RWPE2 (cell line): Measurements from ENCODE around the gene PARVG.

ENCODE experiments used
- ATAC-seq: fragments of 200-7000 bp; cut with Tn5 transposase; 3 replicates; pipeline ENCODE4 v1.9.1; 2021; ENCODE audit warnings: low read depth
- DNase-seq: peaks from one replicate; pipeline ENCODE4 v3.0.0-alpha.2; 2020; ENCODE audit warnings: low spot score
- H3K27ac ChIP-seq: fragments of 450-650 bp; 2 replicates; pipeline ENCODE4 v1.5.1; 2017; ENCODE audit warnings: mild to moderate bottlenecking; ENCODE audit not compliant: poor library complexity, severe bottlenecking
- H3K27me3 ChIP-seq: fragments of 250-450 bp; sonication (Bioruptor Pico); 2 replicates; pipeline ENCODE4 v1.5.1; 2021; ENCODE audit warnings: mild to moderate bottlenecking, moderate library complexity; ENCODE audit not compliant: insufficient read depth, poor library complexity, severe bottlenecking
- H3K36me3 ChIP-seq: fragments of 250-450 bp; sonication (Bioruptor Pico); 2 replicates; pipeline ENCODE4 v1.5.1; 2020; ENCODE audit warnings: low read depth, mild to moderate bottlenecking, moderate library complexity
- H3K4me1 ChIP-seq: fragments of 250-450 bp; sonication (Bioruptor Pico); 2 replicates; pipeline ENCODE4 v1.5.1; 2021; ENCODE audit warnings: mild to moderate bottlenecking, moderate library complexity; ENCODE audit not compliant: insufficient read depth, poor library complexity, severe bottlenecking
- H3K4me3 ChIP-seq: fragments of 250-450 bp; sonication (Bioruptor Pico); 2 replicates; pipeline ENCODE4 v1.5.1; 2021; ENCODE audit warnings: mild to moderate bottlenecking, moderate library complexity; ENCODE audit not compliant: severe bottlenecking
- H3K9me3 ChIP-seq: fragments of 250-450 bp; sonication (Bioruptor Pico); 2 replicates; pipeline ENCODE4 v1.5.1; 2021; ENCODE audit warnings: mild to moderate bottlenecking, moderate library complexity; ENCODE audit not compliant: severe bottlenecking
- TF ChIP-seq, protein P1 (sequence below): fragments of 450-650 bp; IDR thresholded peaks from one replicate; pipeline ENCODE4 v1.5.1; 2017; ENCODE audit warnings: mild to moderate bottlenecking, moderate library complexity; ENCODE audit not compliant: poor library complexity, severe bottlenecking

PARVG gene

DNA sequence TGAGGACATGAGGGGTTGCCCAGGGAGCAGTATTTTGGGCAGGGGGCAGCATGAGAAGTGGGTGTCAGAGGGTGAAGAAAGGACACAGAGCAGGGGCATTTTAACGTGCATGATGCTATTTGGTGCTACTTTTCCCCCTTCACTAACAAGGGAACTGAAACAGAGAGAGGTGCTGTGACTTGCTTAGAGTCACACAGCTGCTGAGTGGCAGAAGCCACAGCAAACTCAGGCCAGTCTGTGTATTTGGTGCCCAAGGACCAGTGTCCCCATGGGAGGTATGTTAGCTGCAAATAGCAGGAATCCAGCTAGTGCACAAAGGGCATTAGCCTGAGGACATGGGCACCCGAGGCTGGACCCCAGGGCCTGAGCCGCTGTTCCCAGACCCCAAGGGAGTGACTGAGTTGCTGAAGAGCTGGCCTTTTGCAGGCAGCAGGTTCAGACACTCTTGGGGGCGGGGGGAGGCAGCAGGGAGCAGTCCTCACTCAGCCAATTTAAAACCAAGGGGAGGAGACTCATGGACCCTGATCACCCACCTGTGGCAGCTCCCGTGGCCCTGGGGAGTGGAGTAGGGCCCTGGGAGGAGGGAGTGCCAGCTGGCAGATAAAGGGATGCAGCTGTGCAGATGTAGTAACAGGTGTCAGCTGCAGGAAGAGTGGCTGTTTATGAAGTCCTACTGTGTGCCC is 14.6 kb downstream of the PARVG start:
- TF ChIP-seq, protein P1, sequence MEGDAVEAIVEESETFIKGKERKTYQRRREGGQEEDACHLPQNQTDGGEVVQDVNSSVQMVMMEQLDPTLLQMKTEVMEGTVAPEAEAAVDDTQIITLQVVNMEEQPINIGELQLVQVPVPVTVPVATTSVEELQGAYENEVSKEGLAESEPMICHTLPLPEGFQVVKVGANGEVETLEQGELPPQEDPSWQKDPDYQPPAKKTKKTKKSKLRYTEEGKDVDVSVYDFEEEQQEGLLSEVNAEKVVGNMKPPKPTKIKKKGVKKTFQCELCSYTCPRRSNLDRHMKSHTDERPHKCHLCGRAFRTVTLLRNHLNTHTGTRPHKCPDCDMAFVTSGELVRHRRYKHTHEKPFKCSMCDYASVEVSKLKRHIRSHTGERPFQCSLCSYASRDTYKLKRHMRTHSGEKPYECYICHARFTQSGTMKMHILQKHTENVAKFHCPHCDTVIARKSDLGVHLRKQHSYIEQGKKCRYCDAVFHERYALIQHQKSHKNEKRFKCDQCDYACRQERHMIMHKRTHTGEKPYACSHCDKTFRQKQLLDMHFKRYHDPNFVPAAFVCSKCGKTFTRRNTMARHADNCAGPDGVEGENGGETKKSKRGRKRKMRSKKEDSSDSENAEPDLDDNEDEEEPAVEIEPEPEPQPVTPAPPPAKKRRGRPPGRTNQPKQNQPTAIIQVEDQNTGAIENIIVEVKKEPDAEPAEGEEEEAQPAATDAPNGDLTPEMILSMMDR = no peak
- no peaks in the 10 kb centered on the region for H3K36me3 ChIP-seq
- no peak for ATAC-seq
- no peaks in the 10 kb centered on the region for H3K4me1 ChIP-seq
- H3K9me3 ChIP-seq = no peaks in the 10 kb centered on the region
- no peak for DNase-seq
- no peak overlapping the region for H3K4me3 ChIP-seq
- H3K27me3 ChIP-seq = peaks cover 47% of the 10 kb centered on the region
- H3K27ac ChIP-seq = no peak overlapping the region

DNA sequence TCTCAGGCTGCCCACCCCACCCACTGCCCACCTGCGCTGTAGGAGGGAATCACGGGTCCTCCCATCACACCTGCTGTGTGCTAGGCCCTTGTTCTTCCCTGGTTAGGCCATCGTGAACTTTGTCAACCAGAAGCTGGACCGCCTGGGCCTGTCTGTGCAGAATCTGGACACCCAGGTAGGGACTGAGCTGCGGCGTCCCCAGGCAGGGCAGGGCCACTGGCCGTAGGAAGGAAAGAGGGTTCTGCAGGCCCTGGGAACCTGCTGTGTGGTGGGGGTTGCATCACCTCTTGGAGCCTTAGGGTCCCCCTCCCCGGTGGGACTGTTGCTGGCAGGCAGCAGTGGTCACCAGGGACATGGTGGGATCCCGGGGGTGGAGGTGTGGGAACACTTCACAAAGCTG is 15.5 kb downstream of the PARVG start:
- Histone ChIP-seq H3K27me3 (peaks cover 47% of the 10 kb centered on the region), H3K4me3 (no peak overlapping the region), H3K4me1 (no peaks in the 10 kb centered on the region), H3K27ac (no peak overlapping the region), H3K36me3 (no peaks in the 10 kb centered on the region), H3K9me3 (no peaks in the 10 kb centered on the region)
- TF ChIP-seq, protein P1 = no peak
- DNase-seq (no peak), ATAC-seq (no peak)

DNA sequence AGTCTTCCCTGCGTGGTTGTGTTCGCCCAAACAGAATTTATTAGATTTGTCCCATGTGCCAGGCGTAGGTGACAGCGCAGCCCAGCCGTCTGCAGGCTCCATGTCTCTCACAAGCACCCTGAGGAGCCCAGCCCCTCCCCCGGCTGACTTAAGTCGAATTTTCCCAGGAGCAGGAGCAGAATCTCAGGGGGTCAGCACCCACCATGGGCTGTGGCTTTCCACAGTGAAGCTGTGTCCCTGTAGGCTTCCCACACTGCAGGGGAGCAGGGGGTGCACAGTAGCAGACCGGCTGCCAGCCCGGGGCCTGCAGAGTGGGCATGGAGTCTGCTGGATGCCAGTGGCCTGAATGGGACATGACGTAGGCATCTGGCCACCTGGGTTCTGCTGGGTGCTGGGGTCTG is 16.0 kb downstream of the PARVG start:
- Histone ChIP-seq H3K36me3 (no peaks in the 10 kb centered on the region), H3K4me3 (no peak overlapping the region), H3K4me1 (no peaks in the 10 kb centered on the region), H3K27ac (no peak overlapping the region), H3K9me3 (no peaks in the 10 kb centered on the region), H3K27me3 (peaks cover 47% of the 10 kb centered on the region)
- TF ChIP-seq, protein P1 = no peak
- ATAC-seq (no peak), DNase-seq (no peak)

DNA sequence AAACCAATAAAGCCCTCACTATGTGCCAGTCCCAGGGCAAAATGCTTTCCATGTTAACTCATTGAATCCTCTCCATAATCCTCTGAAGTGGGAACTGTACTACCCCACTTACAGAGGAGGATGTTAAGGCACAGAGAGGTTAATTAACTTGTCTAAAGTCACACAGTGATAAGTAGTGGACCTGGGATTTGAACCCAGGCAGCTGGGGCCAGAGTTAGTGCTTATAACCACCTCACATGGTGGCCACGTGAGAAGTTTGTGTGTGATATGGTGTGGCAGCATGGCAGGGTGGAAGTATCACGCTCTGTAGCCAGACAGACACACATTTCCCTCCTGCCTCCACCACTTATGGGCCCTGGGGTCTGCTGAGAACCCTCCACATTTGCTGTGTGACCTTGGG is 16.5 kb downstream of the PARVG start:
- Histone ChIP-seq H3K4me3 (no peak overlapping the region), H3K9me3 (no peaks in the 10 kb centered on the region), H3K27ac (no peak overlapping the region), H3K4me1 (no peaks in the 10 kb centered on the region), H3K36me3 (no peaks in the 10 kb centered on the region), H3K27me3 (peaks cover 47% of the 10 kb centered on the region)
- ATAC-seq = no peak
- DNase-seq = no peak
- TF ChIP-seq, protein P1 = no peak

DNA sequence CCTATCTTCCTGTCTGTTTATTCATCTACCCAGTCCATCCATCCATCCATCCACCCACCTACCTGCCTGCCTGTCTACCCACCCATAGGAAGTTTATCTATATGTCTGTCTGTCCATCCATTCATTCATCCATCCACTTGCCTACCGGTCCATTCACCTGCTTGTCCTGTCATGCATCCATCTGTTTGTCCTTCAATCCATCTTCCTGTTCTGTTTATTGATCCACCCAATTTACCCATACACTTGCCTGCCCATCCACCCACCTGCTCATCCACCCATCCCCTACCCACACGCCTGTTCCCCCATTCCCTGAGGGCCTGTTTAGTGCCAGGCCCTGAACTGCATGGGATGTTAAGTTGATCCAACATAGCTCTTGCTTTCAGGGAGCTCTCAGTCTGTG is 18.4 kb downstream of the PARVG start:
- no peak for DNase-seq
- no peaks in the 10 kb centered on the region for H3K4me1 ChIP-seq
- no peaks in the 10 kb centered on the region for H3K36me3 ChIP-seq
- H3K9me3 ChIP-seq = no peaks in the 10 kb centered on the region
- peaks cover 49% of the 10 kb centered on the region for H3K27me3 ChIP-seq
- H3K27ac ChIP-seq = no peak overlapping the region
- TF ChIP-seq, protein P1 = no peak
- H3K4me3 ChIP-seq = no peak overlapping the region
- no peak for ATAC-seq
